Transverse colon (tissue), 4 donors: ENCODE measurements around the gene MARS1. TPM values are rescaled to one million over a fixed set of nuclear protein-coding genes. Genes with fewer than 3 reads are reported as not detected.

Source experiments
- DNase-seq: peaks from one replicate; pipeline ENCODE4 v3.0.0-alpha.2; 2019
- H3K27ac ChIP-seq, 4 donors: fragments of 200-600 bp; sonication (generic); 2 replicates each; pipeline ENCODE4 v1.5.1; 2016 to 2018; ENCODE audit warnings: inconsistent platforms in 4 of 4
- H3K27me3 ChIP-seq: fragments of 200-600 bp; sonication (generic); 2 replicates; pipeline ENCODE4 v1.5.1; 2017; ENCODE audit warnings: inconsistent platforms
- H3K36me3 ChIP-seq, 4 donors: fragments of 200-600 bp; sonication (generic); 2 replicates each; pipeline ENCODE4 v1.5.1; 2017 to 2019; ENCODE audit warnings: inconsistent platforms in 4 of 4
- H3K4me1 ChIP-seq, 4 donors: fragments of 200-600 bp; sonication (generic); 2 replicates each; pipeline ENCODE4 v1.5.1; 2017 to 2020; ENCODE audit warnings: inconsistent platforms in 4 of 4
- H3K4me3 ChIP-seq, 4 donors: fragments of 200-600 bp; sonication (generic); 1 replicate in 1 of 4; 2 replicates in 3 of 4; pipeline versions ENCODE4 v1.5.1 to v1.6.1; 2017 to 2019; ENCODE audit warnings: inconsistent platforms in 4 of 4
- H3K9me3 ChIP-seq, 2 donors: fragments of 200-600 bp; sonication (generic); 2 replicates each; pipeline ENCODE4 v1.5.1; 2017 to 2019; ENCODE audit warnings: inconsistent platforms in 2 of 2
- EP300 ChIP-seq: sonication (generic); formaldehyde crosslinking; IDR thresholded peaks from one replicate; pipeline ENCODE4 v1.6.1; 2017; ENCODE audit warnings: antibody characterized with exemption, low read depth
- POLR2A ChIP-seq: fragments of 450-650 bp; IDR thresholded peaks from one replicate; pipeline ENCODE4 v1.6.1; 2016; ENCODE audit warnings: antibody characterized with exemption, mild to moderate bottlenecking, moderate library complexity
- POLR2AphosphoS5 ChIP-seq, 3 donors: sonication (generic); formaldehyde crosslinking; IDR thresholded peaks; one replicate each; pipeline ENCODE4 v1.6.1; 2016; ENCODE audit warnings: antibody characterized with exemption in 3 of 3
- WGBS, 2 donors: methylation state at CpG; one replicate each; pipeline ENCODE4 v1.1.5; 2018; ENCODE audit warnings: low coverage in 1 of 2; 5-methylcytosine and 5-hydroxymethylcytosine counted together
- in situ Hi-C, 4 donors: fragments of 200-750 bp; cut with MboI; loops; one replicate each; pipeline versions ENCODE4 v1.15.0 to v1.15.1; 2017; ENCODE audit warnings: low sequenced_read_pairs in 3 of 4, low pct_ligation_motif_present in 1 of 4, low pct_unique_long_range_greater_than_20kb in 1 of 4
- intact Hi-C: fragments of 100-400 bp; cut with DNase I; formaldehyde crosslinking; loops from one replicate; pipeline ENCODE4 v1.15.1; 2023; ENCODE audit warnings: low total_unique reads
- total RNA-seq, 4 donors: library from RNA; depleted of rRNA; stranded (reverse); fragments of >200 nt; gene quantifications; one replicate each; pipeline ENCODE4 v1.1.0, GENCODE V29; 2016
- TF ChIP-seq, protein P1 (sequence below), 5 experiments: fragments of 200-600 bp in 3 of 5; fragments of 450-650 bp in 2 of 5; sonication (generic) in 3 of 5; IDR thresholded peaks; 1 replicate in 2 of 5; 2 replicates in 3 of 5; pipeline ENCODE4 v1.5.1; 2016 to 2017; ENCODE audit warnings: antibody characterized with exemption in 5 of 5, inconsistent platforms in 3 of 5, mild to moderate bottlenecking in 2 of 5, moderate library complexity in 1 of 5

Gene MARS1
- total RNA-seq, 4 donors from 2014 or later = 39.0 to 184 (median 103) TPM

DNA sequence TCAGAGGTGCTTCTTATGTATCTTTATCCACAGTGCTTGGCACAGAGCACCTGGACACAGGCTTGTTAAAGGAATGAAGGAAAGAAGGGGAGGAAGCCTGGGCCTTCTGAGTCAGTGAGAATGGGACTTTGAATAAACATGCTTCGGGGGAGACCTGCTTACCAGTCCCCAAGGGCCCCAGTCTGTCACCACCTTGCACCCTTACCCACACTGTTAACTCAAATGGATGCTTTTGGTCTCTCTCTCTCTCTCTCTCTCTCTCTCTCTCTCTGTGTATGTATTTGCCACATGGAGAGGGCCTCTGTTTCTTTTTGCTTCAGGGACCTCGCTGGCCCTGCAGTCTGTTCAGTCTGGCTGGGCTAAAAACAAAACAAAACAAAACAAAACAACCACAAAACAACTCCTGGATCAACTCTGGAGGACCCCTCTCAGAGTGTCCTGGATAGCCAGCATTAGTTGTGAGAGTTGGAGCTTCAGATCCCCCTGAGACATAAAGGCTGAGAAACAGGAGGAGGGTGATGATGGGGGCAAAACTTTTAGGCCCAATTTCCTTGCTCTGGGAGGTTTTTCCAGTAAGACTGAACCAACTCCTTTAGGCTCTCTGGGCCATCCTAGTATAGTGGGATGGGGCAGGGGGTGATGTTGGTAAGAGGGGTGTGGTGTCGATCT, 63.9 kb downstream of the MARS1 start:
- in situ Hi-C loops = no loop called here
- WGBS, 2 donors = 65 to 90% methylated on average over 2 to 3 of the region's 3 CpGs
- H3K27me3 ChIP-seq = peaks cover 48% of the 10 kb centered on the region
- H3K9me3 ChIP-seq = no peaks in the 10 kb centered on the region
- no peak for DNase-seq
- no peak for TF ChIP-seq EP300
- no peak overlapping the region for H3K27ac ChIP-seq
- no peaks in the 10 kb centered on the region for H3K36me3 ChIP-seq
- no peak overlapping the region for H3K4me3 ChIP-seq
- peaks cover 0 to 14% (median 11%) of the 10 kb centered on the region in 4 donors for H3K4me1 ChIP-seq
- intact Hi-C loops = no loop called here

DNA sequence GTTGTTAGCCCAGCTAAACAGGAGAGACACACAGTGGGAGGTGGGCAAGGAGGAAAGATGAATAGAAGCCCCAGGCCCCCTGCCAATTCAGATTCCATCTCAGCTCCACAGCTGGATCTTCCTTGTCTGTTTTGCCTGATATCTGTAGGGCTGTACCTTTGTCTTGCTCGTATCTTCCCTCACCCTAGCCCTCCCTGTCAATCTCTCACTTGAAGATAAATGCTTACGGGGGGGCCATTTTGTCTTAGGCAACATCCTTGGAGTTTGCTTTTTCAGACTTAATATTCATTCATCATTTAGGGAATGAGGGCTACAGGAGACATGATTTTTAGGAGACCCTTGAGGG, 64.4 kb downstream of the MARS1 start:
- H3K4me3 ChIP-seq = no peak overlapping the region
- no peak overlapping the region for H3K27ac ChIP-seq
- DNase-seq = no peak
- 79 to 100% methylated on average over 2 of the region's 2 CpGs for WGBS, 2 donors
- peaks cover 0 to 13% (median 10%) of the 10 kb centered on the region in 4 donors for H3K4me1 ChIP-seq
- in situ Hi-C loops = no loop called here
- H3K27me3 ChIP-seq = peaks cover 48% of the 10 kb centered on the region
- no peaks in the 10 kb centered on the region for H3K9me3 ChIP-seq
- TF ChIP-seq POLR2A = no peak
- TF ChIP-seq EP300 = no peak
- TF ChIP-seq, protein P1, sequence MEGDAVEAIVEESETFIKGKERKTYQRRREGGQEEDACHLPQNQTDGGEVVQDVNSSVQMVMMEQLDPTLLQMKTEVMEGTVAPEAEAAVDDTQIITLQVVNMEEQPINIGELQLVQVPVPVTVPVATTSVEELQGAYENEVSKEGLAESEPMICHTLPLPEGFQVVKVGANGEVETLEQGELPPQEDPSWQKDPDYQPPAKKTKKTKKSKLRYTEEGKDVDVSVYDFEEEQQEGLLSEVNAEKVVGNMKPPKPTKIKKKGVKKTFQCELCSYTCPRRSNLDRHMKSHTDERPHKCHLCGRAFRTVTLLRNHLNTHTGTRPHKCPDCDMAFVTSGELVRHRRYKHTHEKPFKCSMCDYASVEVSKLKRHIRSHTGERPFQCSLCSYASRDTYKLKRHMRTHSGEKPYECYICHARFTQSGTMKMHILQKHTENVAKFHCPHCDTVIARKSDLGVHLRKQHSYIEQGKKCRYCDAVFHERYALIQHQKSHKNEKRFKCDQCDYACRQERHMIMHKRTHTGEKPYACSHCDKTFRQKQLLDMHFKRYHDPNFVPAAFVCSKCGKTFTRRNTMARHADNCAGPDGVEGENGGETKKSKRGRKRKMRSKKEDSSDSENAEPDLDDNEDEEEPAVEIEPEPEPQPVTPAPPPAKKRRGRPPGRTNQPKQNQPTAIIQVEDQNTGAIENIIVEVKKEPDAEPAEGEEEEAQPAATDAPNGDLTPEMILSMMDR (IDR thresholded peaks at IDR 0.05) = no peak
- no peaks in the 10 kb centered on the region for H3K36me3 ChIP-seq
- intact Hi-C loops = no loop called here

DNA sequence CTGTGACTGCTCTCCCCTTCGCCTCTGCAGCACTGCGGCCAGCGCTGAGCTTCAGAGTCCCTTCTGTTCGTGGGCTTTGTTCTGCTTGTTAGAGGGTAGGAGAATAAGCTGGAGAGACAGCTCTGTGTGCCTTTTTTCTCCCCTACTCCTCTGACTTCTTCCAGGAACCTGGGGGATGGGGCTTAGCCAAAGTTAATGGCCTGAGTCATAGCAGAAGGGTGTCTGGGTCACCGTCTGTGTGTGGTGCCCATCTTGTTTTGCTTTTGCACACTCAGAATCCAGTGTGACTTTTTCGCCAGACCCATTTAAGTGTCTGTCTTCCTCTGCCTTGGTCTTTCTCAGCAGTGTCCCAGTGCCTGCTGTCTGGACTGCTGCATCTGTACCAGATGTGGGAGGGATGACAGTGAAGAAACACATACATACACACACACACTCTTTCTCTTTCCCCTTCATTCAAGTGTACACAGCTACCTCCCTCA, 65.0 kb downstream of the MARS1 start:
- Histone ChIP-seq H3K4me1 (peaks cover 0 to 9% (median 9%) of the 10 kb centered on the region in 4 donors), H3K9me3 (no peaks in the 10 kb centered on the region), H3K27ac (no peak overlapping the region), H3K27me3 (peaks cover 44% of the 10 kb centered on the region), H3K36me3 (no peaks in the 10 kb centered on the region), H3K4me3 (no peak overlapping the region)
- 60 to 90% methylated on average over 2 to 6 of the region's 6 CpGs for WGBS, 2 donors
- in situ Hi-C loops (no loop called here), intact Hi-C loops (no loop called here)
- TF ChIP-seq POLR2AphosphoS5 (IDR thresholded peaks at IDR 0.05) (no peak), POLR2A (no peak), EP300 (no peak)
- TF ChIP-seq, protein P1 (IDR thresholded peaks at IDR 0.05) = no peak
- no peak for DNase-seq

DNA sequence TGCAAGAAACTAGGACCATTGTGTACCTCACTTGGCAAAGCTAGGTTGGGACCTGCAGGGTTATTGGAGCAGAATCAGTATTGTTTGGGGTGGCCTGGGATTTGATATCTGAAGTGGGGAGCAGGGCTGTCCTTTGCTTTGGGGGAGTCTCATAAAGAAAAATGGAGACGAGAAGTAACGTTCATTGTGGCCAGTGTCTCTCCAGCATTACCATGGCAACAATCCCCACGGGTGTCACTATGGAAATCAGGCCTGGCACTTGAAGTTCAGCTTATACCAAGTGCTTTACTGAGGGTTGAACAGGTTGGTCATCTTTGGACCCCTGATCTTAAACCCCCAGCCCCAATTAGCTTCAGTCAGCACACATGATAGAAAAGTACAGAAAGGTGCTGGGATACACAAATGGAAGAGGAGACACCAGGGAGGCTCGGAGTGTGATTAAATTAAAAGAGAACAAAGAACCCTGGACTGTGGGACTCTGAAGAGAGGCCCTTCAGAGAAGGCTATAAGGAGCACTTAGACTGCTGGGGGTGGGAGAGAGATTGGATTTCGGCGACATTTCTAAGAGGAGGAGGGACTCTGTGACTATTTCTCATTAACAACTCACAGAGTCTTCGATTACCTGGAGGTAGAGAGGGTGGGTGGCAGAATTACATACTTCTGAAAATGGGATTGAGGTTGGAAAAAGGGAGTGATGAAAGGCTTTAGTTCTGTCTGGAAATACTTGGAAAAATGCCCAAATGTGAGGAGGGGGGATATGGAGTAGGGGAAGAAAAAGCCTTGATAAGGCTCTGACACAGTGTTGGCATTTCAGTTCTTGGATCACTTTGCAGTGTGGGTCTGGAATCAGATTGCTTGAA, 65.7 kb downstream of the MARS1 start:
- in situ Hi-C loops = no loop called here
- H3K36me3 ChIP-seq = no peaks in the 10 kb centered on the region
- no peak overlapping the region for H3K27ac ChIP-seq
- intact Hi-C loops = no loop called here
- DNase-seq = no peak
- H3K27me3 ChIP-seq = peaks cover 37% of the 10 kb centered on the region
- WGBS, 2 donors = 69 to 82% methylated on average over 4 to 7 of the region's 7 CpGs
- no peaks in the 10 kb centered on the region for H3K9me3 ChIP-seq
- H3K4me3 ChIP-seq = no peak overlapping the region
- H3K4me1 ChIP-seq = peaks cover 0 to 9% (median 9%) of the 10 kb centered on the region in 4 donors
- TF ChIP-seq POLR2AphosphoS5 (IDR thresholded peaks at IDR 0.05) (no peak), EP300 (no peak), POLR2A (no peak)
- TF ChIP-seq, protein P1 (IDR thresholded peaks at IDR 0.05) = no peak
